ENCODE data around the gene IFNL4. TPM values are rescaled to one million over a fixed set of nuclear protein-coding genes. Genes with fewer than 3 reads are reported as not detected.

IFNL4 gene
- total and polyA plus RNA-seq, 2 donors (not counting 1 experiment from before 2014, with no cell fraction given), result not detected

GRCh38 chr19:39232708-39233107 lies 15.9 kb downstream of the IFNL4 start:
- H2AFZ ChIP-seq (ENCODE audit: low read length), result no peak overlapping the region
- no peak overlapping the region for H3K4me2 ChIP-seq (ENCODE audit: extremely low read depth, insufficient read depth, low read length)
- no peak overlapping the region for H3K9ac ChIP-seq (ENCODE audit: insufficient read depth, low read length)
- no peaks in the 10 kb centered on the region for H3K79me2 ChIP-seq (ENCODE audit: control insufficient read depth, insufficient read depth, low read length)
- no peaks in the 10 kb centered on the region for H3K36me3 ChIP-seq (ENCODE audit: control insufficient read depth, insufficient read depth, low read length)
- TF ChIP-seq, protein P1, sequence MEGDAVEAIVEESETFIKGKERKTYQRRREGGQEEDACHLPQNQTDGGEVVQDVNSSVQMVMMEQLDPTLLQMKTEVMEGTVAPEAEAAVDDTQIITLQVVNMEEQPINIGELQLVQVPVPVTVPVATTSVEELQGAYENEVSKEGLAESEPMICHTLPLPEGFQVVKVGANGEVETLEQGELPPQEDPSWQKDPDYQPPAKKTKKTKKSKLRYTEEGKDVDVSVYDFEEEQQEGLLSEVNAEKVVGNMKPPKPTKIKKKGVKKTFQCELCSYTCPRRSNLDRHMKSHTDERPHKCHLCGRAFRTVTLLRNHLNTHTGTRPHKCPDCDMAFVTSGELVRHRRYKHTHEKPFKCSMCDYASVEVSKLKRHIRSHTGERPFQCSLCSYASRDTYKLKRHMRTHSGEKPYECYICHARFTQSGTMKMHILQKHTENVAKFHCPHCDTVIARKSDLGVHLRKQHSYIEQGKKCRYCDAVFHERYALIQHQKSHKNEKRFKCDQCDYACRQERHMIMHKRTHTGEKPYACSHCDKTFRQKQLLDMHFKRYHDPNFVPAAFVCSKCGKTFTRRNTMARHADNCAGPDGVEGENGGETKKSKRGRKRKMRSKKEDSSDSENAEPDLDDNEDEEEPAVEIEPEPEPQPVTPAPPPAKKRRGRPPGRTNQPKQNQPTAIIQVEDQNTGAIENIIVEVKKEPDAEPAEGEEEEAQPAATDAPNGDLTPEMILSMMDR (conservative IDR thresholded peaks at IDR 0.05 in 1 of 2, IDR thresholded peaks at IDR 0.05 in 1 of 2; ENCODE audit: low read depth in 1 of 2, low read length in 2 of 2), result no peak
- no peak for TF ChIP-seq EZH2 (IDR thresholded peaks at IDR 0.05; ENCODE audit: low read length, missing control alignments)
- DNase-seq (ENCODE audit: low read depth in 2 of 2), result no peak
- no peaks in the 10 kb centered on the region for H3K9me3 ChIP-seq (ENCODE audit: control insufficient read depth, insufficient read depth, low read depth, low read length)
- H3K4me3 ChIP-seq (replicated peaks in 1 of 4; ENCODE audit: control extremely low read depth in 1 of 4, insufficient read depth in 1 of 4, low read depth in 3 of 4, low read length in 4 of 4), result no peak overlapping the region
- H3K4me1 ChIP-seq (ENCODE audit: control insufficient read depth, extremely low read depth, insufficient read depth, low read length), result no peaks in the 10 kb centered on the region
- H3K27me3 ChIP-seq (ENCODE audit: control insufficient read depth, insufficient read depth, low read length), result peaks cover 4% of the 10 kb centered on the region
- H3K27ac ChIP-seq (ENCODE audit: insufficient read depth, low read length), result no peak overlapping the region
- no peaks in the 10 kb centered on the region for H4K20me1 ChIP-seq (ENCODE audit: control insufficient read depth, extremely low read depth, insufficient read depth, low read length)

GRCh38 chr19:39230096-39230764 lies 18.4 kb downstream of the IFNL4 start:
- peaks cover 4% of the 10 kb centered on the region for H3K27me3 ChIP-seq (ENCODE audit: control insufficient read depth, insufficient read depth, low read length)
- H3K4me3 ChIP-seq (replicated peaks in 1 of 4; ENCODE audit: control extremely low read depth in 1 of 4, insufficient read depth in 1 of 4, low read depth in 3 of 4, low read length in 4 of 4), result no peak overlapping the region
- H3K9ac ChIP-seq (ENCODE audit: insufficient read depth, low read length), result no peak overlapping the region
- no peaks in the 10 kb centered on the region for H3K36me3 ChIP-seq (ENCODE audit: control insufficient read depth, insufficient read depth, low read length)
- no peaks in the 10 kb centered on the region for H3K79me2 ChIP-seq (ENCODE audit: control insufficient read depth, insufficient read depth, low read length)
- no peaks in the 10 kb centered on the region for H3K4me1 ChIP-seq (ENCODE audit: control insufficient read depth, extremely low read depth, insufficient read depth, low read length)
- no peaks in the 10 kb centered on the region for H4K20me1 ChIP-seq (ENCODE audit: control insufficient read depth, extremely low read depth, insufficient read depth, low read length)
- H3K27ac ChIP-seq (ENCODE audit: insufficient read depth, low read length), result no peak overlapping the region
- H2AFZ ChIP-seq (ENCODE audit: low read length), result no peak overlapping the region
- no peaks in the 10 kb centered on the region for H3K9me3 ChIP-seq (ENCODE audit: control insufficient read depth, insufficient read depth, low read depth, low read length)
- TF ChIP-seq, protein P1 (conservative IDR thresholded peaks at IDR 0.05 in 1 of 2, IDR thresholded peaks at IDR 0.05 in 1 of 2; ENCODE audit: low read depth in 1 of 2, low read length in 2 of 2), result no peak
- no peak for DNase-seq (ENCODE audit: low read depth in 2 of 2)
- H3K4me2 ChIP-seq (ENCODE audit: extremely low read depth, insufficient read depth, low read length), result no peak overlapping the region

DNA sequence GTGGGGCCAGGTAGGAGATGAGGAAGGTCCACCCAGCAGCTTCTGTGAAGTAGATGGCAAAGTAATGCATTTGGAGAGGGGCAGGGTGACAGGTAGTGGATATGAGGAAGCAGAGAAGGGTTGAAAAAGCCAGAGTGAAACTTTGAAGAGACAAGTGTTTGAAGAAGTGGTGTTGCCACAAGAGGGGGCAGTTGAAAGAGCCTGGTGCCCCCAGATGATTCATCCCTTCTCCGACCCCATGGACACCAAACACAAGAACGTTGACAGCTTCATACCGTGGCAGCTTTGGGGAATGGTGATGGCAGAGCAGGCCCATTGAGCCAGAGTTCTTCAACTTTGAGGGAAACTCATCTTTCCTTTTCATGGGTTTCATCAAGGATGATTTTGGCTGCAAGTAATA lies 23.7 kb downstream of the IFNL4 start:
- Histone ChIP-seq H3K4me1 (ENCODE audit: control insufficient read depth, extremely low read depth, insufficient read depth, low read length) (no peaks in the 10 kb centered on the region), H4K20me1 (ENCODE audit: control insufficient read depth, extremely low read depth, insufficient read depth, low read length) (no peaks in the 10 kb centered on the region), H3K4me3 (replicated peaks in 1 of 4; ENCODE audit: control extremely low read depth in 1 of 4, insufficient read depth in 1 of 4, low read depth in 3 of 4, low read length in 4 of 4) (no peak overlapping the region), H2AFZ (ENCODE audit: low read length) (no peak overlapping the region), H3K9me3 (ENCODE audit: control insufficient read depth, insufficient read depth, low read depth, low read length) (no peaks in the 10 kb centered on the region), H3K36me3 (ENCODE audit: control insufficient read depth, insufficient read depth, low read length) (no peaks in the 10 kb centered on the region), H3K9ac (ENCODE audit: insufficient read depth, low read length) (no peak overlapping the region), H3K4me2 (ENCODE audit: extremely low read depth, insufficient read depth, low read length) (no peak overlapping the region), H3K79me2 (ENCODE audit: control insufficient read depth, insufficient read depth, low read length) (no peaks in the 10 kb centered on the region), H3K27me3 (ENCODE audit: control insufficient read depth, insufficient read depth, low read length) (peaks cover 2% of the 10 kb centered on the region), H3K27ac (ENCODE audit: insufficient read depth, low read length) (no peak overlapping the region)
- no peak for DNase-seq (ENCODE audit: low read depth in 2 of 2)
- TF ChIP-seq, protein P1 (conservative IDR thresholded peaks at IDR 0.05 in 1 of 2, IDR thresholded peaks at IDR 0.05 in 1 of 2; ENCODE audit: low read depth in 1 of 2, low read length in 2 of 2), result no peak
- TF ChIP-seq EZH2 (IDR thresholded peaks at IDR 0.05; ENCODE audit: low read length, missing control alignments), result no peak

All from fibroblast of lung (primary cell).